ENCODE results near the gene MESP2. TPM values are rescaled to one million over a fixed set of nuclear protein-coding genes. Genes with fewer than 3 reads are reported as not detected.

Gene MESP2
- not detected in 2 replicates for polyA plus RNA-seq

GRCh38 chr15:89776274-89777072 is at the start of gene MESP2:
TSS of gene MESP2 (plus strand) at chr15:89776332. CDS start at chr15:89776358, 26 bp downstream.

GRCh38 chr15:89750560-89751542 is 25.3 kb upstream of the MESP2 start, which contains the start of gene MESP1:
TSS of gene MESP1 (minus strand) at chr15:89751249. CDS start at chr15:89751231, 18 bp downstream.

Other genes starting within 250 kb of the MESP2 start
- not detected in 2 replicates for gene TICRR, start 200.9 kb upstream of the MESP2 start, polyA plus RNA-seq
- gene KIF7, start 120.9 kb upstream of the MESP2 start, polyA plus RNA-seq = 0.25 and 0.85 TPM in 2 replicates
- gene PLIN1, start 97.0 kb upstream of the MESP2 start, polyA plus RNA-seq = 0.74 and 2.3 TPM in 2 replicates
- gene PEX11A, start 85.6 kb upstream of the MESP2 start, polyA plus RNA-seq = 0.38 and 5.9 TPM in 2 replicates
- gene WDR93, start 85.5 kb upstream of the MESP2 start, polyA plus RNA-seq = 0.39 and 0.56 TPM in 2 replicates
- 1.1 and 2.1 TPM in 2 replicates for gene MESP1, start 25.1 kb upstream of the MESP2 start, polyA plus RNA-seq
- gene ANPEP, start 38.5 kb downstream of the MESP2 start, polyA plus RNA-seq = not detected in 2 replicates
- 8.6 and 21.1 TPM in 2 replicates for gene AP3S2, start 117.7 kb downstream of the MESP2 start, polyA plus RNA-seq
- gene ARPIN, start 136.6 kb downstream of the MESP2 start, polyA plus RNA-seq = 0.22 and 4.3 TPM in 2 replicates
- 1.0 TPM in 1 of 2 replicates, not detected in the other for gene ZNF710, start 225.0 kb downstream of the MESP2 start, polyA plus RNA-seq

Data from Purkinje cell (primary cell).